Suprapubic skin (tissue), 4 donors: ENCODE results near the gene PARK7. TPM values are rescaled to one million over a fixed set of nuclear protein-coding genes. Genes with fewer than 3 reads are reported as not detected.

ENCODE experiments used
- DNase-seq, 2 donors: peaks; one replicate each; pipeline ENCODE4 v3.0.0-alpha.2; 2019; ENCODE audit warnings: low spot score in 2 of 2
- H3K27ac ChIP-seq: fragments of 200-600 bp; sonication (generic); one replicate; pipeline ENCODE4 v1.5.1; 2019
- H3K27me3 ChIP-seq: fragments of 200-600 bp; sonication (generic); one replicate; pipeline ENCODE4 v1.5.1; 2019
- H3K36me3 ChIP-seq: fragments of 200-600 bp; sonication (generic); one replicate; pipeline ENCODE4 v1.5.1; 2019
- H3K4me1 ChIP-seq: fragments of 200-600 bp; sonication (generic); one replicate; pipeline ENCODE4 v1.5.1; 2019
- H3K4me3 ChIP-seq: fragments of 200-600 bp; sonication (generic); one replicate; pipeline ENCODE4 v1.5.1; 2019; ENCODE audit warnings: mild to moderate bottlenecking
- H3K9me3 ChIP-seq: fragments of 200-600 bp; sonication (generic); one replicate; pipeline ENCODE4 v1.5.1; 2019
- EP300 ChIP-seq: sonication (generic); formaldehyde crosslinking; IDR thresholded peaks from one replicate; pipeline ENCODE4 v1.6.1; 2017; ENCODE audit warnings: antibody characterized with exemption
- POLR2A ChIP-seq, 2 donors: fragments of 450-650 bp; IDR thresholded peaks; one replicate each; pipeline ENCODE4 v1.6.1; 2017; ENCODE audit warnings: antibody characterized with exemption in 2 of 2, mild to moderate bottlenecking in 2 of 2, moderate library complexity in 2 of 2
- POLR2AphosphoS5 ChIP-seq, 3 donors: sonication (generic); formaldehyde crosslinking; IDR thresholded peaks; one replicate each; pipeline ENCODE4 v1.6.1; 2017; ENCODE audit warnings: antibody characterized with exemption in 3 of 3
- WGBS: methylation state at CpG from one replicate; pipeline ENCODE4 v1.1.5; 2018; 5-methylcytosine and 5-hydroxymethylcytosine counted together
- total RNA-seq, 4 donors: library from RNA; depleted of rRNA; stranded (reverse); fragments of >200 nt; gene quantifications; one replicate each; pipeline ENCODE4 v1.1.0, GENCODE V29; 2016
- TF ChIP-seq, protein P1 (sequence below), 2 donors: fragments of 200-600 bp in 1 of 2; fragments of 450-650 bp in 1 of 2; sonication (generic) in 1 of 2; IDR thresholded peaks; one replicate each; pipeline ENCODE4 v1.5.1; 2016 to 2019; ENCODE audit warnings: antibody characterized with exemption in 2 of 2, mild to moderate bottlenecking in 1 of 2, moderate library complexity in 1 of 2

PARK7 gene
- total RNA-seq, 4 donors from 2014 or later: 74.0 to 94.1 (median 85.2) TPM

- Histone ChIP-seq H3K27ac (no peak overlapping the region), H3K27me3 (no peaks in the 10 kb centered on the region), H3K4me3 (no peak overlapping the region), H3K4me1 (no peaks in the 10 kb centered on the region), H3K36me3 (no peaks in the 10 kb centered on the region), H3K9me3 (no peaks in the 10 kb centered on the region)
- TF ChIP-seq POLR2A (IDR thresholded peaks at IDR 0.05) (no peak), POLR2AphosphoS5 (IDR thresholded peaks at IDR 0.05) (no peak), EP300 (no peak)
- TF ChIP-seq, protein P1, sequence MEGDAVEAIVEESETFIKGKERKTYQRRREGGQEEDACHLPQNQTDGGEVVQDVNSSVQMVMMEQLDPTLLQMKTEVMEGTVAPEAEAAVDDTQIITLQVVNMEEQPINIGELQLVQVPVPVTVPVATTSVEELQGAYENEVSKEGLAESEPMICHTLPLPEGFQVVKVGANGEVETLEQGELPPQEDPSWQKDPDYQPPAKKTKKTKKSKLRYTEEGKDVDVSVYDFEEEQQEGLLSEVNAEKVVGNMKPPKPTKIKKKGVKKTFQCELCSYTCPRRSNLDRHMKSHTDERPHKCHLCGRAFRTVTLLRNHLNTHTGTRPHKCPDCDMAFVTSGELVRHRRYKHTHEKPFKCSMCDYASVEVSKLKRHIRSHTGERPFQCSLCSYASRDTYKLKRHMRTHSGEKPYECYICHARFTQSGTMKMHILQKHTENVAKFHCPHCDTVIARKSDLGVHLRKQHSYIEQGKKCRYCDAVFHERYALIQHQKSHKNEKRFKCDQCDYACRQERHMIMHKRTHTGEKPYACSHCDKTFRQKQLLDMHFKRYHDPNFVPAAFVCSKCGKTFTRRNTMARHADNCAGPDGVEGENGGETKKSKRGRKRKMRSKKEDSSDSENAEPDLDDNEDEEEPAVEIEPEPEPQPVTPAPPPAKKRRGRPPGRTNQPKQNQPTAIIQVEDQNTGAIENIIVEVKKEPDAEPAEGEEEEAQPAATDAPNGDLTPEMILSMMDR (IDR thresholded peaks at IDR 0.05): no peak
- WGBS: 89% methylated on average over 6 of the region's 6 CpGs
- DNase-seq: no peak
Measured at GRCh38 chr1:8033322-8033721, 71.8 kb downstream of the PARK7 start.

Other genes starting within 250 kb of the PARK7 start
- 10 to 100 TPM; 62.8 to 79.9 (median 76.4) TPM for gene VAMP3, start 190.4 kb upstream of the PARK7 start, total RNA-seq
- 10 to 100 TPM in 3 of 4 donors, 1 to 10 TPM in 1; 9.2 to 46.0 (median 19.1) TPM for gene PER3, start 177.4 kb upstream of the PARK7 start, total RNA-seq
- not detected for gene UTS2, start 108.6 kb upstream of the PARK7 start, total RNA-seq
- not detected for gene TNFRSF9, start 20.9 kb upstream of the PARK7 start, total RNA-seq
- gene ERRFI1, start 64.6 kb downstream of the PARK7 start, total RNA-seq: 100 to 1,000 TPM; 128 to 312 (median 262) TPM